NT2/D1 (cell line): ENCODE data around the gene PTPRT.

Experiments
- SUZ12 ChIP-seq: IDR thresholded peaks from 2 replicates; pipeline ENCODE4 v1.6.1; 2011; ENCODE audit not compliant: insufficient read length, insufficient read depth; ENCODE audit errors: extremely low read depth
- YY1 ChIP-seq: IDR thresholded peaks from 2 replicates; pipeline ENCODE4 v1.6.1; 2011; ENCODE audit not compliant: insufficient read length, insufficient read depth

GRCh38 chr20:42747765-42748411 is 441.8 kb downstream of the PTPRT start:
- no peak for TF ChIP-seq YY1
- TF ChIP-seq SUZ12 = no peak
